Stimulated activated naive B cell treated with anti-CD40 and anti-IgM and Interleukin-4, amounts not matched to agents 10 μg/mL and 1 μg/mL and 100 μg/mL, for 72 hours (primary cell): ENCODE data around the gene MAPKBP1.

Experiments
- ATAC-seq, 2 donors: fragments of 150-1000 bp; cut with Tn5 transposase; replicated peaks; 2 replicates each; pipeline ENCODE4 v1.10.0; 2021; ENCODE audit warnings: moderate library complexity in 1 of 2
- DNase-seq: peaks from one replicate; pipeline ENCODE4 v3.0.0; 2021
- H3K27ac Mint-ChIP-seq: one replicate; pipeline ENCODE4 v1.8.0; 2022; ENCODE audit warnings: mild to moderate bottlenecking, mixed read lengths
- H3K27me3 Mint-ChIP-seq, 2 donors: one replicate each; pipeline ENCODE4 v1.8.0; 2022; ENCODE audit warnings: mixed read lengths in 2 of 2
- H3K36me3 Mint-ChIP-seq, 2 donors: one replicate each; pipeline ENCODE4 v1.8.0; 2022; ENCODE audit warnings: mixed read lengths in 2 of 2, mild to moderate bottlenecking in 1 of 2
- H3K4me1 Mint-ChIP-seq, 2 donors: one replicate each; pipeline ENCODE4 v1.8.0; 2022; ENCODE audit warnings: mixed read lengths in 2 of 2, mild to moderate bottlenecking in 1 of 2
- H3K4me3 Mint-ChIP-seq, 2 donors: one replicate each; pipeline ENCODE4 v1.8.0; 2022; ENCODE audit warnings: mild to moderate bottlenecking in 2 of 2, mixed read lengths in 2 of 2, moderate library complexity in 1 of 2
- H3K9me3 Mint-ChIP-seq, 2 donors: one replicate each; pipeline ENCODE4 v1.8.0; 2022; ENCODE audit warnings: mixed read lengths in 2 of 2, mild to moderate bottlenecking in 1 of 2

Gene MAPKBP1

DNA sequence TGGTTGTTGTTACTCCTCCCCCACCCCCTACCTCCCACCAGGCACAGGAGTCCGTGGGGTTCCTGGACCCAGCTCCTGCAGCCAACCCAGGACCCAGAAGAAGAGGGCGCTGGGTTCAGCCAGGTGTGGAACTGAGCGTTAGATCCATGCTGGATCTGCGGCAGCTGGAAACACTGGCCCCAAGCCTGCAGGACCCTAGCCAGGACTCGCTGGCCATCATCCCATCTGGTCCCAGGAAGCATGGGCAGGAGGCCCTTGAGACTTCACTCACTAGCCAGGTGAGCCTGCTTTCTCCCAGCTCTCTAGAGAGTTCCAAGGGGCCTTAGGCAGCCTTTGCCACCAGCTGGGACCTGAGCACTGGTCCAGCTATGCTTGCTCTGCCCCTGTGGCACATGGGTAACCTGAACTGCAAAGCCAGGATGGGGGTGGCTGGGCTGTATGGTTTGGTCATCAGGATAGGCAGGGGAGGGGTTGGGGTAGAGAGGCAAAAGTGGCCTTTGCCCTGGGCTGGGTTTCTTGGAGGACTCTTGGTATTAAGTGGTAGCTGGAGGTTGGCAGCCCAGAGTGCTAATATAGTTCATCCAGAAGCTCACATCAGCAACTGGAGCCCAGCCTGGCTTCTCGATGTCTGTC is 46.6 kb downstream of the MAPKBP1 start:
- Mint-ChIP-seq H3K36me3 (peaks cover 63 to 74% of the 10 kb centered on the region in 2 donors), H3K27me3 (no peaks in the 10 kb centered on the region), H3K27ac (no peak overlapping the region), H3K4me1 (no peaks in the 10 kb centered on the region), H3K4me3 (no peak overlapping the region), H3K9me3 (no peaks in the 10 kb centered on the region)
- ATAC-seq = no peak
- DNase-seq = no peak

DNA sequence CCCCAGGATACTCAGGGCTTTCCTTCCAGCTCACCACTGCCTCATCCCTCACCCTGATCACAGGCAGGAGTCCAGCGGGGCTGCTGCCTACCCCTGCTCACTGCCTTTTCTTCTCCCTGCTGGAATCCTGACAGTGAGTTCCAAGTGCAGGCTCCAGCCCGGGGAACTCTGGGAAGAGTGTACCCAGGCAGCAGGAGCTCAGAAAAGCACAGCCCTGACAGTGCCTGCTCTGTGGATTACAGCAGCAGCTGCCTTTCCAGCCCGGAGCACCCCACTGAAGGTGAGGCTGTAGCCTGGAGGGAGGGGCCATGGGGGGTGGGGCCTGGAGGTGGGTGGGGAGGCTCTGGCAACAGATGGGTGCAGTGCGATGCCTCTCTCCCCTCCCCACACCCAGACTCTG is 47.5 kb downstream of the MAPKBP1 start:
- ATAC-seq = no peak
- Mint-ChIP-seq H3K4me1 (peaks cover 0 to 5% of the 10 kb centered on the region in 2 donors), H3K4me3 (no peak overlapping the region), H3K9me3 (no peaks in the 10 kb centered on the region), H3K27ac (peak overlapping the region; percentile 10), H3K27me3 (no peaks in the 10 kb centered on the region), H3K36me3 (peaks cover 56 to 73% of the 10 kb centered on the region in 2 donors)
- no peak for DNase-seq

DNA sequence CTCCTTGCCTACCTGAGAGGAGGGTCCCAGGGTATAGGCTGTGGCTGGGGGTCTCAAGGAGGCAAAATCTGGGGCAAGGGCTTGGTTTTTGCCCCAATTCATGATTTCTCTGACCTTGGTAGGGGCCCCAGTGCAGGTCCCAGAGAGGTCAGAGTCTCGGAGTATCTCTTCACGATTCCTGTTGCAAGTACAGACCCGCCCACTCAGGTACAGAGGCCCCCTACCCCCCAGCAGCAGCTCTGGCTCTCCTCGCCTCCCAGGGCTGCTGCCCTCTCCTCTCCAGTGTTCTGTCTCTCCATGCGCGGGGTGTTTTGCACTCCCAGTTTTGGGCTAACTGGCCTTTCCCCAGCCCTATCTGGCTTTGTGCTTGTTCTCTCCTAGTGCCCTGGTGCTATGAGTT is 48.2 kb downstream of the MAPKBP1 start:
- Mint-ChIP-seq H3K27me3 (no peaks in the 10 kb centered on the region), H3K4me1 (peaks cover 4 to 5% of the 10 kb centered on the region in 2 donors), H3K36me3 (peaks cover 49 to 66% of the 10 kb centered on the region in 2 donors), H3K4me3 (no peak overlapping the region), H3K27ac (no peak overlapping the region), H3K9me3 (no peaks in the 10 kb centered on the region)
- ATAC-seq (no peak), DNase-seq (no peak)

DNA sequence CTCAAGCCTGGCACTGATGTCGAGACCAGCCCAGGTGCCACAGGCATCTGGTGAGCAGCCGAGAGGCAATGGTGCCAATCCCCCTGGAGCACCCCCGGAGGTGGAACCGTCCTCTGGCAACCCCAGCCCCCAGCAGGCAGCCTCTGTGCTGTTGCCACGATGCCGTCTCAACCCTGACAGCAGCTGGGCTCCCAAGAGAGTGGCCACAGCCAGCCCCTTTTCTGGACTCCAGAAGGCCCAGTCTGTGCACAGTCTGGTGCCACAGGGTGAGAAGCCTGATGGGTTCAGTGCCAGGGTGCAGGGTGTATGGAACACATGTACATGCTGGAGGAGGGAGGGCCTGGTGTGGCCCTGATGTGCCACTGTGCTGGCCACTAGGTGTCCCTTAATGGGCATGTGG is 48.7 kb downstream of the MAPKBP1 start:
- Mint-ChIP-seq H3K4me1 (peaks cover 7 to 8% of the 10 kb centered on the region in 2 donors), H3K36me3 (peaks cover 45 to 61% of the 10 kb centered on the region in 2 donors), H3K27me3 (no peaks in the 10 kb centered on the region), H3K4me3 (no peak overlapping the region), H3K27ac (no peak overlapping the region), H3K9me3 (no peaks in the 10 kb centered on the region)
- no peak for DNase-seq
- no peak for ATAC-seq

DNA sequence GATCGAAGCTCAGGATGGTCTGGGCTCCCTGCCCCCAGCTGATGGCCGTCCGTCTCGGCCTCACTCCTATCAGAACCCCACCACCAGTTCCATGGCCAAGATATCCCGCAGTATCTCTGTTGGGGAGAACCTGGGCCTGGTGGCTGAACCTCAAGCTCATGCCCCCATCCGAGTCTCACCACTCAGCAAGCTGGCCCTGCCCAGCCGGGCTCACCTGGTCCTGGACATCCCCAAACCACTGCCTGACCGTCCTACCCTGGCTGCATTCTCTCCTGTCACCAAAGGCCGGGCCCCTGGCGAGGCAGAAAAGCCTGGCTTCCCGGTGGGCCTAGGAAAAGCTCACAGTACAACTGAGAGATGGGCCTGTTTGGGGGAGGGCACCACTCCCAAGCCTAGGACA is 49.2 kb downstream of the MAPKBP1 start:
- H3K4me1 Mint-ChIP-seq = peaks cover 8 to 11% of the 10 kb centered on the region in 2 donors
- ATAC-seq = no peak

DNA sequence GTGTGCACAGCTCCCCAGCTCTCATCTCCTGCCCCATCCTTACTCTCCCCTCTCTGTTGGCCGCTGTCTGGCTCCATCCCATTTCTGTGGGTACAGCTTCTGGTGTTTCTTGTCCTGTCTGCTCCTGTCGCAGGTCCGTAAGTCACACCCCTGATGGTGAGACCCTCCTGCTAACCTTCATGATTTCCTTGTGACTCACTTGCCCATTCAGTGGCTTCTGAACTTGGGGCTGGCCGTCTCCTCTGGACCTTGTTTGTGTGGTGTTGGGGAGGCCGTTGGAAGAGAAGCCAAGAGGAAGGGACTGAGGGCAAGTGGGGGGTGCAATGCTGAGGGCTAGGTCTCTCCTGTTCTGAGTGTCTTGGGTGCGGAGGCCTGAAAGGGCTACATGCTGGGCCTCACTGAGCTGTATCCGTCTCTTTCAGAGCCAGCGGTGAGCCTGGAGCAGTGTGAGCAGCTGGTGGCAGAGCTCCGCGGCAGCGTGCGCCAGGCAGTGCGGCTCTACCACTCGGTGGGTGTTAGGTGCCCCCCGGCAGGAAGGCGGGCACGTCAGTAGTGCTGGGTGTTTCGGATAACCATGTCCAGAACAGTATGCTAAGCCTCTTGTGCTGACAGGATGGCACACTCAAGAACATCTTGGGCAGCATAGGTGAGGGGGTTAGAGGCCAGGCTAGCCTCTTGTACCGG is 49.9 kb downstream of the MAPKBP1 start:
- H3K9me3 Mint-ChIP-seq = no peaks in the 10 kb centered on the region
- peaks cover 36 to 49% of the 10 kb centered on the region in 2 donors for H3K36me3 Mint-ChIP-seq
- no peak overlapping the region for H3K27ac Mint-ChIP-seq
- peaks cover 14 to 18% of the 10 kb centered on the region in 2 donors for H3K4me1 Mint-ChIP-seq
- H3K4me3 Mint-ChIP-seq = no peak overlapping the region
- ATAC-seq (no peak), DNase-seq (no peak)
- H3K27me3 Mint-ChIP-seq = no peaks in the 10 kb centered on the region

More for the DNA sequence above, 49.2 kb downstream of the MAPKBP1 start:
- Mint-ChIP-seq H3K4me3 (no peak overlapping the region), H3K36me3 (peaks cover 43 to 56% of the 10 kb centered on the region in 2 donors), H3K9me3 (no peaks in the 10 kb centered on the region), H3K27ac (no peak overlapping the region), H3K27me3 (no peaks in the 10 kb centered on the region)
- DNase-seq = no peak

DNA sequence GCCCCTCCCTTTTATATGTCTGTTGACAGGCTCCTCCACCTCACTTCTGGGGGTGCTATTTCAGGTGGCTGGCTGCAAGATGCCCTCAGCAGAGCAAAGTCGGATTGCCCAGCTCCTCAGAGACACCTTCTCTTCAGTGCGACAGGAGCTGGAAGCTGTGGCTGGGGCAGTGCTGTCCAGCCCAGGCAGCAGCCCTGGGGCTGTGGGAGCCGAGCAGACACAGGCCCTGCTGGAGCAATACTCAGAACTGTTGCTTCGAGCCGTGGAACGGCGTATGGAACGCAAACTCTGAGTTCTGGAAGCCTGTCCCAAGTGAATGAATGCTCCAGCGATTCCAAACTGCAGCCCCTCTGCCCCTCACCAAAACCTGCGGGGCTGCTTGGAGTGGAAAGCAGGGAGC is 50.9 kb downstream of the MAPKBP1 start:
- no peak for ATAC-seq
- no peak overlapping the region for H3K27ac Mint-ChIP-seq
- H3K27me3 Mint-ChIP-seq = no peaks in the 10 kb centered on the region
- peaks cover 29 to 41% of the 10 kb centered on the region in 2 donors for H3K36me3 Mint-ChIP-seq
- no peak for DNase-seq
- no peaks in the 10 kb centered on the region for H3K9me3 Mint-ChIP-seq
- peaks cover 16 to 18% of the 10 kb centered on the region in 2 donors for H3K4me1 Mint-ChIP-seq
- H3K4me3 Mint-ChIP-seq = no peak overlapping the region

DNA sequence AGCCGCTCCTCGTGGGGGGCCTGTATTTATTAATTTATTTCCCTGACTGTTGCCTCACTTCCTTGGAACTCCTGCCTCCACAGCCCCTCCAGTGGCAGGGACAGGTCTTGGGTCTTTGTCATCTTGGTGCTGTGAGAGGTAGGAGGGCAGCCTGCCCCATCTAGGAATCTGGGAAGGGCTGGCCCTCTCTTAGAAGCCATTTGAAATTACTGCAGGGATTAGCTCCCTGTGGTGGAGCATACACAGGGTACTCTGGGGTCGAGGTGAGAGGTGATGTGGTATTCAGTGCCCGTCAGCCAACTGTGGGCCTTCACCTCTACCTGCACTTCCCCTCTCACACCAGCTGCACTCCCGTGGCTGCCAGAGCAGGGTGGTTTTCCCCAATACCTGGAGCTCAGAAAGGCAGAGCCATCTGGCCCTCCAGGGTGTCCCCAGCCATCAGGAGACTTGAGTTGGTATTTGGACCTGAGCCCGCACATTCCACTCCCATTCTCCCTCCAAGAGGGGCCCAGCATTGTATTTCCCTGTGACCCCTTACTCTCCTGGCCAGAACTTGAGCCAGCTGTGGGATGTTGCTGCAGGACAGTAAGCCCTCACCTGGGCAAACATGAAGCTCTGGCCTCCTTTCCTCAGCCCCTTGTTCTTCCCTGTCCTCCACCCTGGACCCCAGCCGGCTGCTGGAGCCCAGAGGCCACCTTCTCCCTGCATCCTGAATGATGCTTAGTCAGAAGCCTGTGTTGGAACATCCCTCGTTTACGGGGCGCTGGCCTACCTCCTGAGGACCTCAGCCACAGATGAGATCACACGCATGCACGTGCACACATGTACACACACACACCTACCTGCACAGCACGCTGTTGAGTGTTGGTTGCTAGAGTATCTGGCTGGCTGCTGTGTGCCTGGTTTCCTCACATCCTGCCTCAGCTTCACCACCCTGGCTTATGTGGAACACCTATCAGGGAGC is 51.6 kb downstream of the MAPKBP1 start:
- Mint-ChIP-seq H3K9me3 (no peaks in the 10 kb centered on the region), H3K27me3 (no peaks in the 10 kb centered on the region), H3K4me1 (peaks cover 17 to 25% of the 10 kb centered on the region in 2 donors), H3K36me3 (peaks cover 26 to 39% of the 10 kb centered on the region in 2 donors), H3K27ac (peak overlapping the region; percentile 68), H3K4me3 (peak overlapping the region; percentile 51 to 59)
- ATAC-seq (no peak), DNase-seq (no peak)

DNA sequence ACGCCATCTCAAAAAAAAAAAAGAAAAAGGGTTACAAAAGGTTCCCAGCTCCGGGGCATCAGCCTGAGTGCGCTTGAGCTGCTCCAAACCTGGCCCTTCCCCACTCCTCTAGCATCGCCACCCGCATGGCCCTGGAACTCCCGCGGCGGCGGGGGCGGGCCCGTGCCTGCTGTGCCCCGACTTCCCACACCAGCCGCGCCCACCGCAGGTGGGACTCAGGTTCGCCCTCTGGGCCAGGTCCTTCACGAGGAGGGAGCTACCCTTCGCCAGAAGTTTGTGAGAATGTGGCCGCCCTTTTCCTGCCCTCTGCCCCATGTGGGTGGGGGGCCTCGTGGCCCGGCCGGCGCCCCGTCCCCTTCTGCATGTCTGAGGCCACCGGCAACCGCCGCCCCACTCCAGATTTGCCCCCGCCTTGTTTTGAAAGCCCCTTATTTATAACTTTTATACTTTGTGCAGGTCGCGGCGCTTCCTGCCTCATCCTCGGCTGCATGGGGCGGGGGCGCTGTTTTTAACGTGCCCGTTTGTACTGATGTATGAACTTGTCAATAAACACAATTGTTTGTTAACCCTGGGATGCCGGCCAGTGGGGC is 53.1 kb downstream of the MAPKBP1 start:
- peaks cover 20 to 35% of the 10 kb centered on the region in 2 donors for H3K36me3 Mint-ChIP-seq
- H3K4me3 Mint-ChIP-seq = peak overlapping the region; percentile 85 to 94
- DNase-seq = no peak
- no peaks in the 10 kb centered on the region for H3K27me3 Mint-ChIP-seq
- peak; percentile 8 to 17 for ATAC-seq
- peak overlapping the region; percentile 92 for H3K27ac Mint-ChIP-seq
- H3K4me1 Mint-ChIP-seq = peaks cover 23 to 37% of the 10 kb centered on the region in 2 donors
- no peaks in the 10 kb centered on the region for H3K9me3 Mint-ChIP-seq

DNA sequence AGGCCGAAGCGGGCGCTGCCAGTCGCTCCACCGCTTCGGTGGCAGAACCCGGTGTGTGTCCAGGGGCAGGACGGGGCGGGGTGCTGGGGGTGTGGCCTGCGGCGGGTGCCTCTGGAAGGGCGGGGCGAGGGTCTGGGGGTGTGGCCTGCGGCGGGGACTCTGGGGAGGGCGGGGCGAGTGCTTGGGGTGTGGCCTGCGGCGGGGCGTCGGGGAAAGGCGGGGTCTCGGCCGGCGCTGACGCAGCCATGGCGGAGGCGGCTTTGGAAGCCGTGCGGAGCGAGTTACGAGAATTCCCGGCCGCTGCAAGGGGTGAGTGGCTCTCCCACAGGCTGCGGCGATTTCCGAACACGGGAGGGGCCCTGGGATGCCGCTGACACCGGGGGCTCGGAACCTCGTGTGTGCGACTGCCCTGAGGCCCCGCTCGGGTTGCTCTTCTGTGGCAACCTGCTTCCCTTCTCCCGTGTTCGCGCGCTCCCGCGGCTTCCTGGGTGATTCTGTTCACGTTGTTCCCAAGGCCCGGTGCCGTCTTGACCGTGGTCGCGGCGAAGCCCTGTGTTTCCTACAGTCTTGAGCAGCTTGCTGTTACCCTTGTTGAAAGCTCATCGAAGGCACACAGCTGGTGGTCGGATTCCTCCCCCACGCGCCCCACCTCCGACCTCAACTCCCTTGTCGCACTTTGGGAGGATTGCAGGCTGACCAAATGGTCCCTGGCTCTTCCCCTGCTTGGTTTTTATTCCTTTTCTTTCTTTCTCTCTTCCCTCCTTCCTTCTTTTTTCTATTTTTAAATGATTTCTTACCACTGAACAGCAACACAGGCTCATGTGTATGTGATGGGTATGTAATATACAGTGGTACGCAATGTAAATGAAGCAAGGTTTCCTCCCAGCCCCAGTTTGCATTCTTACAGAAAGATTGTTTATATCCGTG is 53.9 kb downstream of the MAPKBP1 start, which contains the start of gene JMJD7:
Gene JMJD7 (plus strand): TSS at position 213 of the 927 bp plus-strand sequence. CDS start 33 bp downstream, at position 246.
- H3K27me3 Mint-ChIP-seq = no peaks in the 10 kb centered on the region
- ATAC-seq (peak; percentile 90 to 93), DNase-seq (peak; percentile 85)
- no peaks in the 10 kb centered on the region for H3K9me3 Mint-ChIP-seq
- H3K27ac Mint-ChIP-seq = peak within 1 kb of the TSS; percentile 92
- peaks cover 30 to 45% of the 10 kb centered on the region in 2 donors for H3K4me1 Mint-ChIP-seq
- H3K4me3 Mint-ChIP-seq = peak within 1 kb of the TSS; percentile 85 to 94
- H3K36me3 Mint-ChIP-seq = peaks cover 13 to 35% of the 10 kb centered on the region in 2 donors

DNA sequence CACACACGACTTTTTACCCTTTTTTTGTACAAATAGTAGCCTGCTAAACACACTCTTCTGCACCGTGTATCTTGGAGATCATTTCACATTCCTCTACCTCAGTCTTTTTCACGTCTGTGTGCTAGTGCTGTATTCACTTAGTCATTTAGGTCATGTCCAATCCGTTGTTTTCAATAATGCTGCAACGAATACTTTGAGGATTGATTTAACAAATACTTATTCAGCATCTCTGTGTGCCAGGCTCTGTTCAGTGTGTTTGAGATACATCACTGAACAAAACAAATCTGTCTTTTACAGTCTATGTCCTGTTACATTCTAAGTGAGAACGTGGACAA is 54.5 kb downstream of the MAPKBP1 start:
- H3K4me1 Mint-ChIP-seq = peaks cover 32 to 45% of the 10 kb centered on the region in 2 donors
- H3K27ac Mint-ChIP-seq = peak overlapping the region; percentile 92
- ATAC-seq = no peak

DNA sequence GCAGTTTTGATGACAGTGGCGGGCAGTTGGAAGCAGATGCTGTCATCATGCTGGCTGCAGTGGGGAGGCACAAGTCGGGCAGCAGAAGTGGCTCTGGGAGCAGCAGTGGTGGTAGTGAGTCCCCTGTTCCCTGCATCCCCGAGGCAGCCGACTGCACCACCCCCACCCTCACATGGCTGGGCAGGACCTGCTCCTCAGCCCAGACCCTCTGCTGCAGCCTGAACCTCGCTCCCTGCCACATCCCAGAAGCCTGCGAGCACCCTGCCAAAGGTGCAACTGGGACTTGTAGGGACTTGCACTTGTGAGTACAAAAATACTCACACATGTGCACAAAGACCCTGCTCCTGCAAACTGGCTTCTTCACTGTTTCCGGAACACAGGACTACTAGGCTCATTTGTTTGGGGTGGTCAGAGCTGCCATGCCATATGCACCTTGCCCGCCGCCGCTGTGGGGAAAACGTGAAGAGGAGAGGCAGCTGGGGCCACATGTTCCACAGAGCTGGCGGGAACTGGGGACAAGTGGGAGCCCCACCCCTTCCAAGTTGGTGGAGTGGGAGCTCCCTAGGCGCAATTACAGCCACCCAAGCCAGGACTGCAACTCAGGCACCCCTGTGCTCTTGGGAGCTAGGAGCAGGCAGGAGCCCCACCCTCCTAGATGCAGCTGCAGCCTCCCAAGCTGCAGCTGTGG is 55.8 kb downstream of the MAPKBP1 start:
- peaks cover 8 to 35% of the 10 kb centered on the region in 2 donors for H3K36me3 Mint-ChIP-seq
- H3K27me3 Mint-ChIP-seq = no peaks in the 10 kb centered on the region
- no peaks in the 10 kb centered on the region for H3K9me3 Mint-ChIP-seq
- H3K4me1 Mint-ChIP-seq = peaks cover 37 to 45% of the 10 kb centered on the region in 2 donors
- no peak overlapping the region for H3K27ac Mint-ChIP-seq
- ATAC-seq (no peak), DNase-seq (no peak)
- no peak overlapping the region for H3K4me3 Mint-ChIP-seq

More for the DNA sequence above, 54.5 kb downstream of the MAPKBP1 start:
- Mint-ChIP-seq H3K36me3 (peaks cover 9 to 35% of the 10 kb centered on the region in 2 donors), H3K4me3 (peak overlapping the region; percentile 85 to 94), H3K9me3 (no peaks in the 10 kb centered on the region), H3K27me3 (no peaks in the 10 kb centered on the region)
- DNase-seq = no peak
